HG03135 (cell line): ENCODE data around the gene IL20RB.
A peak's percentile ranks its signal among the peaks of the same experiment; 100 is the strongest.

Source experiments
- ATAC-seq: cut with Tn5 transposase; IDR thresholded peaks from one replicate; pipeline ENCODE4 v1.9.1; 2021; ENCODE audit warnings: mild to moderate bottlenecking, moderate library complexity; ENCODE audit not compliant: unreplicated experiment

Gene IL20RB, protein sequence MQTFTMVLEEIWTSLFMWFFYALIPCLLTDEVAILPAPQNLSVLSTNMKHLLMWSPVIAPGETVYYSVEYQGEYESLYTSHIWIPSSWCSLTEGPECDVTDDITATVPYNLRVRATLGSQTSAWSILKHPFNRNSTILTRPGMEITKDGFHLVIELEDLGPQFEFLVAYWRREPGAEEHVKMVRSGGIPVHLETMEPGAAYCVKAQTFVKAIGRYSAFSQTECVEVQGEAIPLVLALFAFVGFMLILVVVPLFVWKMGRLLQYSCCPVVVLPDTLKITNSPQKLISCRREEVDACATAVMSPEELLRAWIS

DNA sequence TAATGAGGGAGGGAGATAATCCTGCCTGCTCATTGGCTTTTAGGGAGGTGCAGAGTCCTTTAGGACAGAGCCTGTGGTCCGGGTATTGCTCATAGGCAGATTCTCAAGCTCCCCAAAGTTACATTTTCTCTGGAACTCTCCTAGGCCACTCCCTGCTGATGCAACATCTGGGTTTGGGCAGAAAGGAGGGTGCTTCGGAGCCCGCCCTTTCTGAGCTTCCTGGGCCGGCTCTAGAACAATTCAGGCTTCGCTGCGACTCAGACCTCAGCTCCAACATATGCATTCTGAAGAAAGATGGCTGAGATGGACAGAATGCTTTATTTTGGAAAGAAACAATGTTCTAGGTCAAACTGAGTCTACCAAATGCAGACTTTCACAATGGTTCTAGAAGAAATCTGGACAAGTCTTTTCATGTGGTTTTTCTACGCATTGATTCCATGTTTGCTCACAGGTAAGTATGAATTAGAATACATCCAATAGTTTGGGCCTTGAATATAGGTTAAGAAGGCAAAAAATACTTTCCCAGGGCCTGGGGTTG, at the start of gene IL20RB:
IL20RB (plus strand) TSS at position 233 of the 538 bp plus-strand sequence; CDS start at position 364, 131 bp downstream.
- ATAC-seq: no peak

DNA sequence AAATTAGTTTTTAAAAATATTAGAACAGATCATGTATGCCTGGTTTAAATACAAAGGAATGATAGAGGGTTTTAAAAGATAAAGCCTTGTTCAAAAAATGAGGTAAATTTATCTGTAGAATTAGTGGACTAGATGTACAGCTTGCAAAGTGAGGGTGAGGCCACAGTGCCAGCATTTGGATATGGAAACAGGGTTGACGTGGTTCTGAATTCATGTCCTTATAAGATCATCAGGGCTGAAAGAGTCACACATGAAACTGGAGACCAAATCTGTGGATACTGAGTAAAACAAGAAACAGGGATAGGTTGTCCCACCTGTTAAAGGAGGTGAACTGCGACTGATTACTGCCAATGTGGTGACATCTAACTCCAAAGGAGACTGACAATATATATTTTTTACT, 49.5 kb upstream of the IL20RB start:
- ATAC-seq: no peak

DNA sequence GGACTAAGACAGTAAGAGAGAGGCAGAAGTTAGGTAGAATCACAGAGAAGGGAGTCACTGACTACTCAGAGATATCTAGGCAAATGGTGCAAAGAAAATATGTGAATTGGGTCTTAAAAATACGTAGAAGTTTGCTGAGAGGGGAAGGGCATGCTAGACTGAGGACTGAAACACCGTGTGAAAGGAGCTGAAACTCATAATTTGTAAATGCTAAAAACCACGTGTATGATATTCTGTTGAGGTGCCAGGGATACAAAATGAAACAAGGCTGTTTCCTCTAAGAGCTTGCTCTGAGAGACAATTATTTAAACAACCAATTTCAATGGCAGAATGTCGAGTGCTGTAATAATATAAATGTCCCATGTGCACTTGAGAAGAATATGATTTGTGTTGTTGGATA, 48.6 kb upstream of the IL20RB start:
- peak; percentile 57 for ATAC-seq

DNA sequence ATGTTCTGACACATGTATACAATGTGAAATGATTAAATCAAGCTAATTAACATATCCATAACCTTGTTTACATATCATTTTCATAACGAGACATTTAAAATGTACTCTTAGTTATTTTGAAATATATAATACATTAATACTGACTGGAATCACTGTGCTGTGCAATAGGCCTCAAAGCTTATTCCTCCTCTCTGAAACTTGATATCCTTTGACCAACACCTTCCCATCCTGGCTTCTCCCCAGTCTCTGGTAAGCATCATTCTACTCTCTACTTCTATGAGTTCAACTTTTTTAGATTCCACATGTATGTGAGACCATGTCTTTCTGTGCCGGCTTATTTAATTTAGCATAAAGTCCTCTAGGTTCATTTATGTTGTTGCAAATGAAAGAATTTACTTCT, 47.1 kb upstream of the IL20RB start:
- no peak for ATAC-seq

DNA sequence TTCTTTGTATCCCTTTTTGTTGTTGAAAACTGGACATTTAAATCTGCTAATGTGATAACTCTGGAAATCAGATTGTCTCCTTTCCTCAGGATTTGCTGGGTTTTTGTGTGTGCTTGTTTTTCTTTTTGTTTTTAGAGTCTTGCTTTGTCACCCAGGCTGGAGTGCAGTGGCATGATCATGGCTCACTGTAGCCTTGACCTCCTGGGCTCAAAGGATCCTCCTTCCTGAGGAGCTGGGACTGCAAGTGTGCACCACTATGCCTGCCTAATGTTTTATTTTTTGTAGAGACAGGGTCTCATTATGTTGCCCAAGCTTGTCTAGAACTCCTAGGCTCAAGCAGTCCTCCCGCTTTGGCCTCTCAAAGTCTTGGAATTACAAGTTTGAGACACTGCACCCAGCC, 44.6 kb upstream of the IL20RB start:
- no peak for ATAC-seq

DNA sequence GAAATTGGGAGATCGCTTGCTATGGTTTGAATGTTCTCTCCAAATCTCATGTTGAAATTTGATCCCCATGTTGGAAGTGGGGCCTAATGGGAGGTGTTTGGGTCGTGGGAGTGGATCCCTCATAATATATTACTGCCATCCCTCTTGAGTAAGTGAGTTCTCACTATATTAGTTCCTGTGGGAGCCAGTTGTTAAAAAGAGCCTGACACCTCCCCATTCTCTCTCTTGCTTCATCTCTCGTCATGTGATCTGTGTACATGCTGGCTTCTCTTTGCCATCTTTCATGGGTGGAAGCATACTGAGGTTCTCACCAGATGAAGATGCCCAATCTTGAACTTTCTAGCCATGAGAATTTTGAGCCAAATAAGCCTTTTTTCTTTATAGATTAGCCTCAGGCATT, 43.0 kb upstream of the IL20RB start:
- ATAC-seq: no peak

DNA sequence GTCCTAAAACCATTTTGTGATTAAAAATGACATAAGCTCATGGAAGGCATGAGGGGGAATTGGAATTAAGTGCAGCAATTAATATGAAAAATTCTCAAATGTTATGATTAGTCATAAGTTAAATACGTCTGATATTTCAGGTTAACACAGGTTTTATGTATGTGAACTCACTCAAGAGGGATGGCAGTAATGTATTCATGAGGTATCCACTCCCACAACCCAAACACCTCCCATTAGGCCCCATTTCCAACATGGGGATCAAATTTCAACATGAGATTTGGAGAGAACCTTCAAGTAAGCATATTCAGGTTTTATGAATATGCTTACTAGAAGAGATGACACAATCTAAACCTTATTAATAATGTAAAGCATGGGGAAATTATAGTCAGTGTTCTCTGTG, 41.6 kb upstream of the IL20RB start:
- no peak for ATAC-seq

DNA sequence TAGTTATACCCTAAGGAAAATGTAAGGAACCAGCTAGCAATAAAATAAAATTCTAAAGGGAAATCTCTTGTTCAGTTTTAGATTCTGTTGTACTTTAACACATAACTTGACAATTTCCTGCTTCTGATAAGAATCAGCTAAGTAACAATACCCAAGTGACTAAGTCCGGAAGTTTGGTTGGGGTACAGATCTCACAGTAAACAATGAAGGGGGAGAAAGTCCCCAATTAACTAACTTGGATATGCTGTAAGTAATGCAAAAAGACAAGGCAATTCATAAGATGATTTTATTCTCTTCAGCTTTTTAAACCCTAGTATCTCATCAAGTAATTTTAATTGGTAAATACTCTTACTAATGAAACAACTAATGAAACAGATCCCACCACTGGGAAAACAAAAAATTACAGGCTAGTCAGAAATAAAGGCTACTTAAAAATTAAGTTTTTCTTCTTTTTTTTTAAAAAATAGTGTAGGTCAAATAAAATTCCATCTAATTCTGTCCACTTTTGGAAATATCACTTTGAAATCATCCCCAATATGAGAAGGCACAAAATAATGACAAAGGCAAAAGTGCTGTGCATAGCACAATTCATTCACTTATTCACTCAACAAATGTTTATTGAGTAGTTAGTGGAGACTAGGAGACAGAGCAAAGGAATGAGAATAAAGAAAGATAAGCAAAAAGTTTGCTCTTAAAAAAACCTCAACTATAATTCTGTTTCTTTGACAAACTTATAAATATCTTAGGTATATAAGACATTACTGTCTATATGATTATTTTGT, 37.8 kb upstream of the IL20RB start:
- ATAC-seq: no peak

DNA sequence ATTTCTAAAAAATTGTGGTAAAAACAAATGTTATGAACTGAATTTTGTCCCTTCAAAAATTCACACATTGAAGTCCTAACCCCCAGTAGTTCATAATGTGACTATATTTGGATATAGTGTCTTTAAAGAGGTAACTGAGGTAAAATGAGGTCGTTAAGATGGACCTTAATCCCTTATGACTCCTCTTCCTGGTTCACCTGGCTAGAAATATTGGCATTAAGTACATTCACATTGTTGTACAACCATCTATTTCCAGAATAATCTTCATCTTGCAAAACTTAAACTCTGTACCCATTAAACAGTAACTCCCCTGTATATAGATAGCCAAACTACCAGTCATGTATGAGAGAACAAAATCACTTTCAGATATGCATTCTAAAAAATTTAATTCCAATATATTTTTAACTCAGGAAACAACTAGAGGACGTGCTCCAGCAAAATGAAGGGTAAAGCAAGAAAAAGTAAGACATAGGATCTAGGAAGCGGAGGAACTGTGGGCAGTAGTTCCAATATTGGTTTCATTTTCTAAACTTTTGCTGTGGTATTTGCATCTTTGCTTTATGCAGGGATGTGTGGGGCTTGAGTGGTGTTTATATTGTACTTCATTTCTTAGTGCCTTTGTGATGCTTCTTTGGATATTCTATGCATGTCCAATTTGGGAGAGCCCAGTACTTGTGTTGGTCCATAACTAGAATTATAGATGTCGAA, 36.7 kb upstream of the IL20RB start:
- no peak for ATAC-seq

DNA sequence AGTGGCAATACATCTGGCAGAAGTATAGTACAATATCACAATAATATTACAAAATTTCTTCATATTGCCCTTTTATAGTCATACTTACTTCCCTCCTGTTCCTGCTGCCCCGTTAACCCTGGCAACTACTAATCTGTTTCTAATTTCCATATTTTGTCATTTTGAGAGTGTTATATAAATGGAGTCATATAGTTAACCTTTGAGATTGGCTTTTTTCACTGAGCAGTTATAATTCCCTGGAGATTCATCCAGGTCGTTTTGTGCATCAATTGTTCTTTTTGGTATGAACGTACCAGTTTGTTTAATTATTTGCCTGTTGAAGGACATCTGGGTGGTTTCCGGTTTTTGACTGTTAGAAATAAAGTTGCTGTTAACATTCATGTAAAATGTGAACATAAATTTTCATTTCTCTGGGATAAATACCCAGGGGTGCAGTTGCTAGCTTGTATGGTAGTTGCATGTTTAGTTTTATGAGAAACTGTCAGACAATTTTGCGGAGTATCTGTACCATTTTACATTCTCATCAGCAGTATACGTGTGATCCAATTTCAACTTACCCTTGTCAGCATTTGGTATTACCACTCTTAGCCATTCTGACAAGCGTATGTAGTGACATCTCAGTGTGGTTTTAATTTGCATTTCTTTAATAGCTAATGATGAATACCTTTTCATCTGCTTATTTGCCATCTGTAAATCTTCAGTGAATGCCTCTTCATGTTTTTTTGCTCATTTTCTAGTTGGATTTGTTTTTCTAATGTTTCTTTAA, 32.2 kb upstream of the IL20RB start:
- ATAC-seq: peak; percentile 53

DNA sequence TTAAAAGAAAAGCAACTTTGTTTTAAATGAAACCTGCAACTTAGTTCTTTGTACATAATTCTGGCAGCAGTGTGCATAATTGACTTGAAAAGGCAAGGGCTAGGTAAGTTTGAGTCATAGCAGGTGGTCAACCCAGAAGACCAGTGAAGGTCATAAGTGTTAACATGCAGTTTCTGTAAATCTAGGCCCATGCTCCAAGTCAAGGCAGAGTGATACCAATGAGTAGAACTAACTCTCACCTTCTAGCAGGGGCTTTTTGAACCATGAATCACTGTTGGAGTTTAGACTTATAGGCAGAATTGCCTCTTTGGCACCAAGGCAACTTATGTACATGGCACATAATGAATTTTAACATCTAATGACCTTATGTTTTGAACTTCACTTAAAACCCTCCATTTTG, 29.5 kb upstream of the IL20RB start:
- ATAC-seq: no peak

DNA sequence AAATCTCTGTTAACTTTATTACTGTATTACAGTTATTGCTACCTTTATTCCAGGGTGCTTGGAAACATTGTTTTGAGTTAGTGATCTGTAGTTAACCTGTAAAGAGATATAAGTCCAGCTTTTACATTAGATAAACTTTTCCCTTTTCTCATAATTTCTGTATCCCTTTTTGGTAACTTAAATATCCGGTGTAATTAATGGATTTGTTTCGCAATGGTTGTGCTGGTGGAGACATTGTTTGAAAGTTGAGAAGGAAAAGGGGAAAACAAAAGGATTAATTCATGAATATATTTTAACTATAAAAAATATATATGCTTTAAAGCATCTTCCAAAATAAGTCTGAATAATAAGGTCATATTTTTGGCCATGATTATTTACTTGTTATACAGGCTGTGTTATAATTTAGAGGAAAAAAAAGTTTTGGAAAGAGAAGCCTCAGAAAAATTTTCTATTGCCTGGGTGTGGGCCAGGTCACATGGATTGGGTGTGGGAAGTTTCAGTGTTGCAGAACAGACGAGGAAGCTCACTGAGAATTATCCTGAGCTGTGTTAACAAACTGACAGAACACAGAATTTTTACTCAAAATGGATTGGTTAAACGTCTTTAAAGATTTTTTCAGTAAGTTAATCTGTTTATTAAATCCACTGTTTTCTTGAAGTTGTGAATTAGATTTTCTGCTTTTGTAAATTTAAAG, 27.7 kb upstream of the IL20RB start:
- no peak for ATAC-seq

DNA sequence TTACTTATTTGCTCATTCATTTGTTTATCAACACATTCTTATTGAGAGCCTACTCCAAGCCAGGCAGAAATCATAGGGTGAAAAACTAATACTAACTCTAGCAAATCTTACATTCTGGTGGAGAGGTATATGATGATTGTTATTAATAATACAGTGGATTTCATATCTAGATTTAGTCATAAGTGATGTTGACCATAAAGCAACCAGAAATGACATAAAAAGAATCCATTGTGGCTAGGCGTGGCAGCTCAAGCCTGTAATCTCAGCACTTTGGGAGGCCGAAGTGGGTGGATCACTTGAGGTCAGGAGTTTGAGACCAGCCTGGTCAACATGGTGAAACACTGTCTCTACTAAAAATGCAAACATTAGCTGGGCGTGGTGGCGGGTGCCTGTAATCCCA, 26.2 kb upstream of the IL20RB start:
- ATAC-seq: no peak

DNA sequence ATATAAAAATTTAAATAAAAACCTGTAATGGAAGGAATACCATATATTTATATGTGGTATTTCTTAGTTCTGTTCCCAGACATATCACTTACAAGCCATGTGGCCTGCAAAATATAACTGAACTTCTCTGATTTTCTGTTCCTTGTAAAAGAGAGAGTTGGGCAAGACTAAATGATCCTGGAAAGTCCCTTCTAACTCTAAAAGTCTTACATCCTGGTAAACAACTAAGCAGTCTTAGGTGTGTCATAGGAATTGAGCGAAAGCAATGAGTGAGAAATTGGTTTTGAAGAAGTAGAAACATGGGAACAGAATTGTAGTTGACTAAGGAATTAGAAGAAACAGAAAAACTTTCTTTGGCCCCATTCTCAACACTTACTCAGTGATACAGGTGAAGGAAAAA, 25.3 kb upstream of the IL20RB start:
- peak; percentile 46 for ATAC-seq

DNA sequence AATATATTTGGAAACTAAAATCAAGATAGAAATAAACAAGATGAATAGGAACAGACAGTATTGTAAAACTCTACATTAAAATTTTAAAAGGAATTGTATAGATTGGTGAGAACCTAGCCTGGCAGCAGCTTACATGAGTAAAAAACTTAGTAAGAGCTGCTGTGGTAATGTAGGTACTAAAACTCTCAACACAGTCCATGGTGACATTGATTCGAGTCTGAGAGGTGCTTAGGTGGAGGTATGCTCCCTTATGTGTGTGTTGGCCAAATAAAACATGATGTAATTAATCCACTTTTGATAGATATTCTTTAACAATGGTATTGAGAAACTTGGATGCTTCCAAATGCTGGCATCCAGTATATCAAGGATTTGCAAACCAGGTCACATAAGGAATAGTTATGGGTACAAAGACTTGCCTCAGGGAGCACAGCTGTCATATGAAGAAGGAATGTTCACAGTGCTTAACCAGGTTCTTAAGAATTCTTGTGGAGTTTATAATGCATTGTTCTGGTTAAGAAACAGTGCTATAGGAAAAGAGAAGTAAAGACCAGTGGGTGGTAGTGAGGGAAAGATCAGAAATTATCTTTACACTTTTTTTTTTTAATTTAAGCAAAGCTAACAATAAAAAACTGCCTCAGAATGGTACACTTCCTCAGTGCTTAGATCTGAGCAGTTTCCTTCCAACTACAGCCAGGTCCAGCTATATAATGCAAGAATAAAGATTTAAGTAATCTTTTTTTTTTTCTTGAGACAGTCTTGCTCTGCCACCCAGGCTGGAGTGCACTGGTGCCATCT, 24.6 kb upstream of the IL20RB start:
- peak; percentile 29 for ATAC-seq

DNA sequence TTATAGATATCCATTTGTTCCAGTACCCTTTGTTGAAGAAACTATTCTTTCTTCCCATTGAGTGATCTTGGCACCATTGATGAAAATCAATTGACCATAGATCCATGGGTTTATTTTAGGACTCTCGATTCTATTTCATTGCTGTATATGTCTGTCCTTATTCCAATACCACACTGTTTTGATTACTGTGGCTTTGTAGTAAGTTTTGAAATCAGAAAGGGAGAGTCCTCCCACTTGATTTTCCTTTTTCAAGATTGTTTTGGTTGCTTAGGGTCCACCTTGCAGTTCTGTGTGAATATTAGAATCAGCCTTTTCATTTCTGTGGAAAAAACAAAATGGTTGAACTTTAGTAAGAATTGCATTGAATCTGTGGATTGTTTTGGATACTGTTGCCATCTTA, 20.6 kb upstream of the IL20RB start:
- ATAC-seq: no peak

DNA sequence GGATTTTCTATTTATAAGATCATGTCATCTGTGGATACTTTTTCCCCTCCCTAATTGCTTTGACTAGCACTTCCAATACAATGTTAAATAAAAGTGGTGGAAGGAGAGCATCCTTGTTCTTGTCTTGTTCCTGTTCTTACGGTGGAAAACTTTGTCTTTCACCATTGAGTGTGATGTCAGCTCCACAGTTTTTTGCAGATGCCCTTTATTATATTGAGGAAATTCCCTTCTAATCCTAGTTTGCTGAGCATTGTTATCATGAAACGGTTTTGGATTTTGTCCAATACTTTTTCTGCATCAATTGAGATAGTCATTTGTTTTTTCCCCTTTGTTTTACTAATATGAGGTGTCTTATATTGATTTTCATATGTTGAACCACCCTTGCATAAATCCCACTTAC, 19.9 kb upstream of the IL20RB start:
- no peak for ATAC-seq

DNA sequence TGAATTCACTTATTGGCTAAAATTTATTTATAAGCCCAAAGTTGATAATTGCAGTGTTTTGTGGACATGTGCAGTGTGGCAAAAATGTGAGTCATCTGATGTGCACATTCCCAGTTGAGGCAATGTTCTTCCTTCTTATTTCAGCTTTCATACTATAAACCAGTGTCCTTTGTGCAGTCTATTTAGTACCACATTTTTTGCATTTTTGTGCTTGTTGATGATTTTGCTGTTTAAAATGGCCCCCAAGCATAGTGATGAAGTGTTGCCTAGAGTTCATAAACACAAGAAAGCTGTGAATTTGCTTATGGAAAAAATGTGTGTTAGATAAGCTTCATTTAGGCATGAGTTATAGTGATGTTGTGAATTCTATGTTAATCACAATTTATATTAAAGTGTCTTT, 19.4 kb upstream of the IL20RB start:
- no peak for ATAC-seq

DNA sequence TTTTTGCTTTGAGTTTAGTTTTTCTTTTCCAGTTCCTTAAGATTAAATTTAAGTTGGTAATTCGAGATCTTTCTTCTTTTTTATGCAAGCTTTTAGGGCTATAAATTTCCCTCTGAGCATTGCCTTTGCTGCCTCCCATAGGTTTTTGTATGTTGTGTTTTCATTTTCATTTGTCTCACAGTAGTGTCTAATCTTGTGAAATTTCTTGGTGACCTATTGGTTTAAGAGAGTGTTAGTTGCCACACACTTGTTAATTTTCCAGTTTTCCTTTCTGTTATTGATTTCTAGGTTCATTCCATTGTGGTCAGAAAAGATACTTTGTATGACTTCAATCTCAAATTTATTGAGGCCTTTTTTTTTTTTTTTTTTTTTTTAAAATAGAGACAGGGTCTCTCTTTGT, 18.3 kb upstream of the IL20RB start:
- no peak for ATAC-seq
